Subcutaneous abdominal adipose tissue (tissue), 5 donors: Measurements from ENCODE around the gene NEK4.

ENCODE experiments used
- H3K27ac ChIP-seq: one replicate; pipeline ENCODE4 v1.7.0; 2013; ENCODE audit warnings: low read depth, mild to moderate bottlenecking, inconsistent platforms, low read length, moderate library complexity
- H3K27me3 ChIP-seq, 5 donors: one replicate each; pipeline ENCODE4 v1.7.0; 2013; ENCODE audit warnings: low read length in 5 of 5, inconsistent platforms in 1 of 5; ENCODE audit not compliant: control insufficient read depth in 5 of 5, insufficient read depth in 4 of 5
- H3K36me3 ChIP-seq, 5 donors: one replicate each; pipeline ENCODE4 v1.7.0; 2013; ENCODE audit warnings: low read length in 5 of 5; ENCODE audit not compliant: control insufficient read depth in 5 of 5, insufficient read depth in 5 of 5
- H3K4me1 ChIP-seq, 5 donors: one replicate each; pipeline ENCODE4 v1.7.0; 2013; ENCODE audit warnings: low read length in 5 of 5, mild to moderate bottlenecking in 3 of 5, moderate library complexity in 1 of 5; ENCODE audit not compliant: control insufficient read depth in 5 of 5, insufficient read depth in 5 of 5
- H3K4me3 ChIP-seq, 5 donors: one replicate each; pipeline ENCODE4 v1.7.0; 2013; ENCODE audit warnings: low read length in 5 of 5, low read depth in 1 of 5
- H3K9ac ChIP-seq, 5 donors: one replicate each; pipeline ENCODE4 v1.7.0; 2013; ENCODE audit warnings: low read length in 5 of 5, mild to moderate bottlenecking in 4 of 5, moderate library complexity in 3 of 5
- H3K9me3 ChIP-seq, 5 donors: one replicate each; pipeline ENCODE4 v1.7.0; 2013; ENCODE audit warnings: low read length in 5 of 5; ENCODE audit not compliant: control insufficient read depth in 5 of 5
- donor health status: healthy.
- donor health status: healthy.
- donor health status: healthy.
- donor health status: healthy.
- donor health status: healthy.

Gene NEK4

DNA sequence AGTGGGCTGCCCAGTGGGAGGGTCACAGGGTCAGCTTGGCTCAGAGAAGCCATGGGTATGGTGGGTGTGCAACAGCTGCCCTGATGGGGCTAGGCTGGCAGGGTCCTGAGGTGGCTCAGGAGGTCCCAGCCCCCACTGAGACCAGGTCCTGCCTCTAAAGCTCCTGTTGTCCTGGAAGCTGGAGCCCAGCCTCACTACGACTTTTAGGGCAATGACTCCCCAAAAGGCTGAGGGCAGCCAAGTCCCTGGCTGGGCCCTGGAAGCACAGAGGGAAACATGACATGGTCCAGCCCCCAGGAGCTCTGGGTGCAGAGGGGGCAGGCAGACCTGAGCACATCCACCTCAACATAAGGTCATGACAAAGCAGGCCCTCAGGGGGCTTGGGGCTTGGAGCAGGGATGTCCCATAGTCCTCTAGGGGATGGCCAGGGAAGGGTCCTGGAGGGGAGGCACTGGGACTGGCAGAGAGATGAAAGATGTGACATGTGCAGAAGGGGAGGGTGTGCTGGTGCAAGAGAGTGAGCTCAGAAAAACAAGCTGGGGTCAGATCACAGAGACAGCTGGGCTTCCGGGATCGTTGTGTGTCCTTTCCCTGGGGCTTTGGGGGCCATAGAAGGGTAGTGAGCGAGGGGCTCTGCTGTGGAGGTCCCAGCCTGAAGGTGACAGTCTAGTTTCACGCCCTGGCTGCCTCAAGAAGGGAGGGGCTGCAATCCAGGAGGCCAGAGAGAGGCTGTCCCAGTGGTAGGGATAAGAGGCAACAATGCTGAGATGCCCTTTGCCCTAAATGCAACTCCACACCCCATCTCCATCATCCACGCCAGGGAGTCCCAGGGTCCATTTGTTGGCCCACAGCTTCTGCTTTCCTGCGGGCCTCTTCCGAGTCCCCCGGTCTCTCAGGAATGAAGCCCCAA lies 23.2 kb upstream of the NEK4 start:
- H3K36me3 ChIP-seq = no peaks in the 10 kb centered on the region
- H3K4me1 ChIP-seq = no peaks in the 10 kb centered on the region
- no peaks in the 10 kb centered on the region for H3K9me3 ChIP-seq
- peaks cover 0 to 4% (median 2%) of the 10 kb centered on the region in 5 donors for H3K27me3 ChIP-seq
- no peak overlapping the region for H3K9ac ChIP-seq
- no peak overlapping the region for H3K27ac ChIP-seq
- no peak overlapping the region for H3K4me3 ChIP-seq

DNA sequence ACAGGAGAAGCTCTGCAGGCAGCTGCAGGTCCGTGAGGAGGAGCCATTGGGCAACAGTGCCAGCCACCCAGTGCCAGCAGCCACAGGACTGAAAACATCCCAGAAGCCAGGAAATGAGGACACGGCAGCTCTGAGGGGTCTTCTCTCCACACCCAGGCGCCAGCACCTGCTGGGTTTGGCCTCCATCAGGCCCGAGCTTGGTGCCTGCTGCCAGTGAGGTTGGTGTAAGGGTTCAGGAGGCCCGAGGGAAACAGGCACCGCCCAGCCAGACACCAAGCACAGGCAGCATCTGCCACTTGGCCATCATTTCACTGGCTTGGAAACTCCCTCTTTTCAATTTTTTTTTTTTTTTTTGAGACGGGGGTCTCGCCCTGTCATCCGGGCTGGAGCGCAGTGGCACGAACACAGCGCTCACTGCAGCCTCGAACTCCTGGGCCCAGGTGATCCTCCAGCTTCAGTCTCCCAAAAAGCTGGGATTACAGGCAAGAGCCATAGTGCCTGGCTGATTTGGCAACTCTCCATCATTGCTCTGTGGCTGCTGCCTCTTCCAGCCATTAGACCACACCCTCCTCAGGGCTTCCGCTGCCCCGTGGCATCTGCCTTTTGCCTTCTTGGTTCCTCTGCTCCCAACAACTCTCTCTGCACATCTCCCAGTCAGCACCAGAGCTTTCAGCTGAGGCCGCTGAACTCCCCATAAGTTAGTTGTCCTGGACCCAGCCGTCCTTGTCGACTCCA lies 22.4 kb upstream of the NEK4 start:
- H3K27ac ChIP-seq = no peak overlapping the region
- H3K9me3 ChIP-seq = no peaks in the 10 kb centered on the region
- no peaks in the 10 kb centered on the region for H3K36me3 ChIP-seq
- no peak overlapping the region for H3K9ac ChIP-seq
- H3K27me3 ChIP-seq = peaks cover 0 to 4% (median 2%) of the 10 kb centered on the region in 5 donors
- no peak overlapping the region for H3K4me3 ChIP-seq
- peaks cover 0 to under 1% (median 0%) of the 10 kb centered on the region in 5 donors for H3K4me1 ChIP-seq

DNA sequence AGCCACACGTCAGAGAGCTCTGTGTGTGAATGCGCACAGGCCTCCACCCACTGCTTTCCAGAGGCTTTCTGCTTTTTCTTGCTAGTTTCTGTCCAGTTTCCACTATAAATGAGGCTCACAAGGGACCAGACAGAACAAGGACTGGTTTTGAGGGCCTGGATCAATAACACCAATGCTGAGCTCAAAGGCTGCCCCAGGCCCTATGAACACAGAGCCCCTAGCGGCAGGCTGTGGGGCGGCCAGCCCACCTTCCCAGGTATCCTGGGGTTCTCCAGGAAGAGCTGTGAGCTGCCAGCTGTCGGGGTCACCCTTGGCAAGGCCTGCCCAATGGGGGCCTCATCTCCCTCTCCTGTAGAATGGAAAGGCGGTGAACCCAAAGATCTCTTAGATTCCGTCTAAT lies 21.7 kb upstream of the NEK4 start:
- no peak overlapping the region for H3K9ac ChIP-seq
- H3K27ac ChIP-seq = no peak overlapping the region
- peaks cover 0 to 4% (median 2%) of the 10 kb centered on the region in 5 donors for H3K27me3 ChIP-seq
- H3K4me1 ChIP-seq = peaks cover 0 to 8% (median 5%) of the 10 kb centered on the region in 5 donors
- H3K4me3 ChIP-seq = no peak overlapping the region
- no peaks in the 10 kb centered on the region for H3K9me3 ChIP-seq
- no peaks in the 10 kb centered on the region for H3K36me3 ChIP-seq

DNA sequence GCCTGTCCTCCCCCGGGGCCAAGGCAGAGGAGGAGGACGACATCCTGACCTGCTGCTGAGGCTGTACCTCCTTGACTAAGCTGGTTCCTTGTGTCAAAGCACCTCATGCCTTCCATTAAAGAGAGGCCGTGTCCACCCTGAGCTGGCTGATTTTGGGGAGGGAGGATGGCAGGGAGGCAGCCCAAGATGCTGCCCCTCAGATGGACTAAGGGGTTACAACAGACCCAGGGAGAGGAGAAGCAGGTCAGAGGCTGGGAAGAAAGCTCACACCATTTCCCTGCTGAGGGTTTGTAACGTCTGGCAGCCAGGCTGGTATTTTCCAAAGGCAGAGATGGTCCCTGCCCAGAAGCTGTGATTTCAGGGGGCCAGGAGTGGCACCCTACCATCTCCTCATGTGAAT lies 21.2 kb upstream of the NEK4 start:
- Histone ChIP-seq H3K9ac (no peak overlapping the region), H3K9me3 (no peaks in the 10 kb centered on the region), H3K27me3 (peaks cover 0 to 4% (median 2%) of the 10 kb centered on the region in 5 donors), H3K4me1 (peaks cover 0 to 9% (median 6%) of the 10 kb centered on the region in 5 donors), H3K36me3 (no peaks in the 10 kb centered on the region), H3K4me3 (no peak overlapping the region), H3K27ac (no peak overlapping the region)

DNA sequence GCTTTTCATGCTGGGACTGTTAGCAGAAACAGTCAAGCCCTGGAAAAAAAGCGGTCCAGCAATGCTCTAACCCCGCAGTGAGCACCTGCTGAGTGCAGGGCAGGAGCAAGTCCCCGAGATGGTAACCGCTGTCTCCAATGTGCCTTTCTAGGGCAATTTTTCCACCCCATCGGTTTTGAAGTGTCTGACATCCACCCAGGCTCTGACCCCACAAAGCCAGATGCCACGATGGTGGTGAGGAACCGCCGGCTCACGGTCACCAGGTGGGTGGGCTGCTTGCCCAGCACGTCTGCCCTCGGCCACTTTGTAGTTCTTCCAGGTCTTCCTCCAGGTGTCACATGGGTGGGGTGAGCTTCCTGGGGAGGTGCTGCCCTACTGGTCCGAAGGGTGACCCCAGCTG lies 20.6 kb upstream of the NEK4 start:
- no peaks in the 10 kb centered on the region for H3K36me3 ChIP-seq
- H3K4me1 ChIP-seq = peaks cover 0 to 9% (median 6%) of the 10 kb centered on the region in 5 donors
- no peak overlapping the region for H3K9ac ChIP-seq
- peaks cover 0 to 4% (median 2%) of the 10 kb centered on the region in 5 donors for H3K27me3 ChIP-seq
- H3K4me3 ChIP-seq = no peak overlapping the region
- no peaks in the 10 kb centered on the region for H3K9me3 ChIP-seq
- no peak overlapping the region for H3K27ac ChIP-seq

DNA sequence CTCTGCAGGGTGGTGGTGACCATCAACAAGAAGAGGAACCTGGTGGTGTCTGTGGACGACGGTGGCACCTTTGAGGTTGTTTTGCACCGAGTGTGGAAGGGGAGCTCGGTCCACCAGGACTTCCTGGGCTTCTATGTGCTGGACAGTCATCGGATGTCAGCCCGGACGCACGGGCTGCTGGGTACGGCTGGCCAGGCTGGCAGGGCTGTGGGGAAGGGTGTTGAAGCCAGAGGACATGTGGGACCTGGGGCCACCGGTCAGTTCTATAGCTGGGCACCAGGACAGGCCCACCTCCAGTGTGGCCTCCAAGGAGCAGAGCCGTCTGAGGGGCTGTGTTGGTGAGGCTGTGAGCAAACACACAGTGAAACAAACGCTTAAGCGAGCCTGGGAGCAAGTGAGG lies 20.0 kb upstream of the NEK4 start:
- Histone ChIP-seq H3K4me3 (no peak overlapping the region), H3K36me3 (no peaks in the 10 kb centered on the region), H3K27me3 (peaks cover 0 to 4% (median 2%) of the 10 kb centered on the region in 5 donors)

DNA sequence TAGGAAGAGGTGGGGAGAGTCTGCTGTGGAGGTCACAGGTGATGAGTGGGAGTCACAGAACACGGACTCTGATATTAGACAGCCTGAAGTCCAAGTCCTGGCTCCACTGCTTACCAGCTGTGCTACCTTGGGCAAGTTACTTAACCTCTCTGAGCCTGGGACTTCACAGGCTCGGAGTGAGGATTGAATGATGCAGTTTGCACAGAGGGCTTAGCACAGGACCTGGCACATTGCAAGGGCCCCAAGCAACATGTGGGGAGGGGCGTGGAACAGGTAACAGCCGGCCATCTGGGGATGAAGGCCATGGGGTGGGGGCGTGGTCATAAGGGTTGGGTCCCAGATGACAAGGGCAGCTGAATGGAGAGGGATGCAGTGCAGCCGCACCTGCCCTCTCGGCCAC lies 19.6 kb upstream of the NEK4 start:
- Histone ChIP-seq H3K4me1 (peaks cover 0 to 9% (median 6%) of the 10 kb centered on the region in 5 donors), H3K9me3 (no peaks in the 10 kb centered on the region), H3K27me3 (peaks cover 0 to 4% (median 2%) of the 10 kb centered on the region in 5 donors), H3K27ac (no peak overlapping the region), H3K9ac (no peak overlapping the region), H3K4me3 (no peak overlapping the region), H3K36me3 (no peaks in the 10 kb centered on the region)

More for the DNA sequence above, 20.0 kb upstream of the NEK4 start:
- H3K9ac ChIP-seq = no peak overlapping the region
- H3K4me1 ChIP-seq = peaks cover 0 to 9% (median 6%) of the 10 kb centered on the region in 5 donors
- no peak overlapping the region for H3K27ac ChIP-seq
- H3K9me3 ChIP-seq = no peaks in the 10 kb centered on the region

DNA sequence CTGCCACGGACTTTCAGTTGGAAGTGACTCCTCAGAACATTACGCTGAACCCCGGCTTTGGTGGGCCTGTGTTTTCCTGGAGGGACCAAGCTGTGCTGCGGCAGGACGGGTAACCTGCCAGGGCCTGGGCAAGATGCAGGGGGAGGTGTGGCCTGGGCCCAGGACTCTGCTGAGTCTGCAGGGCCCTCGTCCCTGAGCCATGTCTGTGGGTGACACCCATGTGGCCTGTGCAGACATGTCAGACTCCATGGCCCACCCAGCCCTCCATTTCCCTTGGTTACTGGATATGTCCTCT lies 19.0 kb upstream of the NEK4 start:
- peaks cover 0 to 9% (median 6%) of the 10 kb centered on the region in 5 donors for H3K4me1 ChIP-seq
- H3K9me3 ChIP-seq = no peaks in the 10 kb centered on the region
- H3K27me3 ChIP-seq = peaks cover 0 to 4% (median 2%) of the 10 kb centered on the region in 5 donors
- no peak overlapping the region for H3K4me3 ChIP-seq
- no peak overlapping the region for H3K27ac ChIP-seq
- no peaks in the 10 kb centered on the region for H3K36me3 ChIP-seq
- H3K9ac ChIP-seq = no peak overlapping the region

DNA sequence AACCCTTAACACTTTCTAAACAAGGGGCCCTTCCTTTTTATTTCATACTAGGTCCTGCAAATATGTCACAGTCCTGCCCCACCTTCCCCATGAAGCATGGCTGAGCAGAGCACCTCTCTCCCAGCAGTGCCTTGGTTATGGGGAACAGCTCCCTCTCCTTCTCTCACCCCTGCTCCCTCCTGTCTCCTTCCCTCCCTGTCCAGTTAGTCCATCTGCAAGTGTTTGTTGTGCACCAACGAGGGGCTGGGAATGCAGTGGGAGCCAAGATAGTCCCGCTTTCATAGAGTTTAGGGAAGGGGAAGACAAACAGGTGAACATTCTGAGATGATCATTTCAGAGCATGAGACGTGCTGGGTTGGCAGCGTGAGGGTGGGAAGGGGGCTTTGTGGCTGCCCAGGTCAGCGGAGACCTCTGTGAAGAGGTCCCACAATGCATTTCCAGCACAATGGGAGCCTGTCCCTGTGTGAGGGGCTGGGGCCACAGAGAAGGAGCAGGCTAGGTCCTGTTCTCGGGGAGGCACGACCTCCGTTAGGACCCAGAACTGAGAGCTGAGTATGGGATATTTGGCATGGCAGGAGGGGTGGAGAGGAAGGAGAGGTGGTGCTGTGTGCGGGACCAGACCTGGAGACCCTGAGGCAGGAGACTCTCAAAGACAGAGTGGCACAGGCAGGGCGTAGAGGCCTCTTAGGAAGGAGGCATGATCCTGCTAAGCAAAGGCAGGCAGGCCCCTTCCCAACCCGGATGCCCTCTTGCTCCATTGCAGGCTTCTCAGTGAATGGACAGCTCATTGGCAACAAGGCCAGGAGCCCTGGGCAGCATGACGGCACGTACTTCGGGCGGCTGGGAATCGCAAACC lies 18.4 kb upstream of the NEK4 start:
- peaks cover 0 to 4% (median 2%) of the 10 kb centered on the region in 5 donors for H3K27me3 ChIP-seq
- no peak overlapping the region for H3K27ac ChIP-seq
- no peaks in the 10 kb centered on the region for H3K9me3 ChIP-seq
- no peak overlapping the region for H3K9ac ChIP-seq
- no peaks in the 10 kb centered on the region for H3K36me3 ChIP-seq
- peaks cover 0 to 9% (median 6%) of the 10 kb centered on the region in 5 donors for H3K4me1 ChIP-seq
- no peak overlapping the region for H3K4me3 ChIP-seq
